IMR-90 (cell line): Measurements from ENCODE around the gene CREG1.

ENCODE experiments used
- BHLHE40 ChIP-seq: fragments of 150-350 bp; IDR thresholded peaks from 2 replicates; pipeline ENCODE4 v1.6.1; 2016; ENCODE audit warnings: mild to moderate bottlenecking, low read depth, low read length
- FOS ChIP-seq: fragments of 150-350 bp; IDR thresholded peaks from 2 replicates; pipeline ENCODE4 v1.6.1; 2016; ENCODE audit warnings: low read depth, low read length
- POLR2A ChIP-seq: IDR thresholded peaks from 2 replicates; pipeline ENCODE4 v1.6.1; 2012; ENCODE audit warnings: mild to moderate bottlenecking, low read depth, low read length
- RAD21 ChIP-seq: IDR thresholded peaks from 2 replicates; pipeline ENCODE4 v1.6.1; 2012; ENCODE audit warnings: low read length, improper control_type of control experiment
- RCOR1 ChIP-seq: IDR thresholded peaks from 2 replicates; pipeline ENCODE4 v1.6.1; 2012; ENCODE audit warnings: mild to moderate bottlenecking, low read length, improper control_type of control experiment; ENCODE audit not compliant: insufficient replicate concordance
- RFX5 ChIP-seq: IDR thresholded peaks from 2 replicates; pipeline ENCODE4 v1.8.0; 2012; ENCODE audit warnings: low read depth, mild to moderate bottlenecking, low read length, moderate library complexity
- TF ChIP-seq, protein P1 (sequence below): conservative IDR thresholded peaks from 2 replicates; pipeline ENCODE4 v1.5.1; 2012; ENCODE audit warnings: mild to moderate bottlenecking, low read depth, low read length, improper control_type of control experiment
- TF ChIP-seq, protein P2 (sequence below): fragments of 150-350 bp; IDR thresholded peaks from 2 replicates; pipeline ENCODE4 v1.6.1; 2016; ENCODE audit warnings: low read depth, mild to moderate bottlenecking, low read length, moderate library complexity, borderline replicate concordance
- TF ChIP-seq, protein P3 (sequence below): fragments of 150-350 bp; IDR thresholded peaks from 2 replicates; pipeline ENCODE4 v1.6.1; 2017; ENCODE audit warnings: mild to moderate bottlenecking, antibody characterized with exemption, low read length, low read depth

DNA sequence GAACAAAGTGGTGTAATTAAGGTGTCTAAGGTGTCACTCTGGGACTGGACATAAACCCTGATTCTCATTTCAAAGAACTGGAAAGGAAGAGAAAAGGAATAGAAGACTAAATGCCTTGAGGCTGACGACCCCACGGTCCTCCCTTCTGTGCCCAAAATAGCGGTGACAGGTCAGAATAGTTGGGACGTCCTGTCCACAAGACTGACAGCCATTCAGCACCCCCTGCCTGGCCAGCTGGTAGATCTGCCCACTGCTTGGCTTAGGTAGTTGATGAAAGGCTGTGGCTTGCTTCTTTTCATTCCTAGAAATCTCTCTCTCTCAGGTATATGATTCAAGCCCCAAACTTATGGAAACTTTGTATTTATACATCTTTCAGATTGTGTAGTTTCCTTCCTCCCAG is 26.4 kb upstream of the CREG1 start:
- TF ChIP-seq, protein P1, sequence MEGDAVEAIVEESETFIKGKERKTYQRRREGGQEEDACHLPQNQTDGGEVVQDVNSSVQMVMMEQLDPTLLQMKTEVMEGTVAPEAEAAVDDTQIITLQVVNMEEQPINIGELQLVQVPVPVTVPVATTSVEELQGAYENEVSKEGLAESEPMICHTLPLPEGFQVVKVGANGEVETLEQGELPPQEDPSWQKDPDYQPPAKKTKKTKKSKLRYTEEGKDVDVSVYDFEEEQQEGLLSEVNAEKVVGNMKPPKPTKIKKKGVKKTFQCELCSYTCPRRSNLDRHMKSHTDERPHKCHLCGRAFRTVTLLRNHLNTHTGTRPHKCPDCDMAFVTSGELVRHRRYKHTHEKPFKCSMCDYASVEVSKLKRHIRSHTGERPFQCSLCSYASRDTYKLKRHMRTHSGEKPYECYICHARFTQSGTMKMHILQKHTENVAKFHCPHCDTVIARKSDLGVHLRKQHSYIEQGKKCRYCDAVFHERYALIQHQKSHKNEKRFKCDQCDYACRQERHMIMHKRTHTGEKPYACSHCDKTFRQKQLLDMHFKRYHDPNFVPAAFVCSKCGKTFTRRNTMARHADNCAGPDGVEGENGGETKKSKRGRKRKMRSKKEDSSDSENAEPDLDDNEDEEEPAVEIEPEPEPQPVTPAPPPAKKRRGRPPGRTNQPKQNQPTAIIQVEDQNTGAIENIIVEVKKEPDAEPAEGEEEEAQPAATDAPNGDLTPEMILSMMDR = no peak
- TF ChIP-seq, protein P2, sequence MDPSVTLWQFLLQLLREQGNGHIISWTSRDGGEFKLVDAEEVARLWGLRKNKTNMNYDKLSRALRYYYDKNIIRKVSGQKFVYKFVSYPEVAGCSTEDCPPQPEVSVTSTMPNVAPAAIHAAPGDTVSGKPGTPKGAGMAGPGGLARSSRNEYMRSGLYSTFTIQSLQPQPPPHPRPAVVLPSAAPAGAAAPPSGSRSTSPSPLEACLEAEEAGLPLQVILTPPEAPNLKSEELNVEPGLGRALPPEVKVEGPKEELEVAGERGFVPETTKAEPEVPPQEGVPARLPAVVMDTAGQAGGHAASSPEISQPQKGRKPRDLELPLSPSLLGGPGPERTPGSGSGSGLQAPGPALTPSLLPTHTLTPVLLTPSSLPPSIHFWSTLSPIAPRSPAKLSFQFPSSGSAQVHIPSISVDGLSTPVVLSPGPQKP = no peak
- no peak for TF ChIP-seq POLR2A
- TF ChIP-seq RFX5 = no peak
- no peak for TF ChIP-seq BHLHE40
- no peak for TF ChIP-seq FOS
- no peak for TF ChIP-seq RCOR1
- TF ChIP-seq, protein P3, sequence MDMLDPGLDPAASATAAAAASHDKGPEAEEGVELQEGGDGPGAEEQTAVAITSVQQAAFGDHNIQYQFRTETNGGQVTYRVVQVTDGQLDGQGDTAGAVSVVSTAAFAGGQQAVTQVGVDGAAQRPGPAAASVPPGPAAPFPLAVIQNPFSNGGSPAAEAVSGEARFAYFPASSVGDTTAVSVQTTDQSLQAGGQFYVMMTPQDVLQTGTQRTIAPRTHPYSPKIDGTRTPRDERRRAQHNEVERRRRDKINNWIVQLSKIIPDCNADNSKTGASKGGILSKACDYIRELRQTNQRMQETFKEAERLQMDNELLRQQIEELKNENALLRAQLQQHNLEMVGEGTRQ = no peak
- TF ChIP-seq RAD21 = no peak
